ENCODE measurements around the gene GNA12.

GNA12 gene

DNA sequence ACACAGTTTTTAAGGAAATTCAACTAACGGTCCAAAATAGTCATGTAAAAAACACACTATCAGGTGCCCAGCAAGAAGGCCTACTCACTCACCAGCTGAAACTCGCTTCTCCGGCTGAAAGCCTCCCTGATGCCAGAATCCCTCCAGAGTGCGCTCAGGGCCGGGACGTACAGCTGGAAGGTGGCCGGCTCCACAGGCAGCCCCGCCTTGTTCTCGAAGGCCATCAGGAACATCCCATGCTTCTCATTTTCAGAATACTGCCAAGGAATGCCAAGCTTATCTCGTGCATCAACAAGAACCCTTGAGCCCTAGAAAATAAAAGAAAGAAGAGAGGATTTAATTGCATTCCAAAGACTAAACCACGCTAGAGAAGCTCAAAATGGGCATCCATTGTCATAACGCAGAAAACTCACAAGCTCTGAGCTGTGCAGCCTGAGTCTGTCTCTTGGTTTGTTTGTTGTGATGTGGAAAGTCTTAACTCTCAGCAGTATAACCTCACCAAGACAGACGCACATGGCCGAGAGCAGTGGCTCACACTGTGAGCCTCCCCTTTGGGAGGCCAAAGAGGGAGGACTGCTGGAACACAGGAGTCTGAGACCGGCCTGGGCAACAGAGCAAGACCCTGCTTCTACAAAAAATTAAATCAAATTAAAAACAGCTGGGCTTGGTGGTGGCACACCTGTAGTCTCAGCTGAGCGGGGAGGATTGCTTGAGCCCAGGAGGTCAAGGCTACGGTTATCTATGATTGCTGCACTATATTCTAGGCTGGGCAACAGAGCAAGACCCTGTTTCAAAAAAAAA is 49.1 kb downstream of the GNA12 start:
- Histone ChIP-seq H3K27me3 (no peaks in the 10 kb centered on the region), H3K4me3 (ENCODE audit: low read depth, low read length) (no peak overlapping the region), H3K4me1 (peaks cover 14% of the 10 kb centered on the region), H3K9me3 (no peaks in the 10 kb centered on the region), H3K36me3 (peaks cover 25% of the 10 kb centered on the region)
- TF ChIP-seq, protein P1, sequence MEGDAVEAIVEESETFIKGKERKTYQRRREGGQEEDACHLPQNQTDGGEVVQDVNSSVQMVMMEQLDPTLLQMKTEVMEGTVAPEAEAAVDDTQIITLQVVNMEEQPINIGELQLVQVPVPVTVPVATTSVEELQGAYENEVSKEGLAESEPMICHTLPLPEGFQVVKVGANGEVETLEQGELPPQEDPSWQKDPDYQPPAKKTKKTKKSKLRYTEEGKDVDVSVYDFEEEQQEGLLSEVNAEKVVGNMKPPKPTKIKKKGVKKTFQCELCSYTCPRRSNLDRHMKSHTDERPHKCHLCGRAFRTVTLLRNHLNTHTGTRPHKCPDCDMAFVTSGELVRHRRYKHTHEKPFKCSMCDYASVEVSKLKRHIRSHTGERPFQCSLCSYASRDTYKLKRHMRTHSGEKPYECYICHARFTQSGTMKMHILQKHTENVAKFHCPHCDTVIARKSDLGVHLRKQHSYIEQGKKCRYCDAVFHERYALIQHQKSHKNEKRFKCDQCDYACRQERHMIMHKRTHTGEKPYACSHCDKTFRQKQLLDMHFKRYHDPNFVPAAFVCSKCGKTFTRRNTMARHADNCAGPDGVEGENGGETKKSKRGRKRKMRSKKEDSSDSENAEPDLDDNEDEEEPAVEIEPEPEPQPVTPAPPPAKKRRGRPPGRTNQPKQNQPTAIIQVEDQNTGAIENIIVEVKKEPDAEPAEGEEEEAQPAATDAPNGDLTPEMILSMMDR (IDR thresholded peaks at IDR 0.05; ENCODE audit: low read depth, low read length): no peak
- DNase-seq: no peak

DNA sequence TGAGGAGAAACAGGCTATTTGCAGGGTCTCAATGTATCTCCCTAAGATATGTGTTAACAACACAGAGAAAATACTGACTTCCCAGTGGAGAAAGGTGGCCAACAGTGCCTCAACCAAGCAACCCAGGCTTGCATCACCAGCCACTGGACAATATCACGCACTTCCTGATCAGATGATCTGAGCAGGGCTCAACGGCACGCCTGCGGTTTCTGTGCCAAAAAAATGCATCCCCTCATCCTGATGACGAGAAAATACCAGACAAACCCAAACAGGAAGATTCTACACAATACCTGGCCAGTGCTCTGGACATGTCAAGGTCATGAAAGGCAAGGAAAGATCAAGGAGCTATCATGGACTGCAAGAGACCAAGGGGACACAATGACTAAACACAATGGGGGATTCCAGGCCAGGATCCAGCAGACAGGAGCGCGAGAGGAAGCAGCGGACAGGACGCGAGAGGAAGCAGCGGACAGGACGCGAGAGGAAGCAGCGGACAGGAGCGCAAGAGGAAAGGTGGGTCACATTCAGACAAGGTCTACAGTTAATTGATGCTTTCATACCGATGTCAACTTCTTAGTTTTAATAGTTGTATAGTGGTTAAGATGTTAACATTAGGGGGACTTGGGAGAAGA is 51.1 kb downstream of the GNA12 start:
- Histone ChIP-seq H3K36me3 (peaks cover 28% of the 10 kb centered on the region), H3K9me3 (no peaks in the 10 kb centered on the region), H3K4me1 (peaks cover 20% of the 10 kb centered on the region), H3K27me3 (no peaks in the 10 kb centered on the region), H3K4me3 (ENCODE audit: low read depth, low read length) (no peak overlapping the region)
- TF ChIP-seq, protein P1 (IDR thresholded peaks at IDR 0.05; ENCODE audit: low read depth, low read length): no peak
- DNase-seq: no peak

DNA sequence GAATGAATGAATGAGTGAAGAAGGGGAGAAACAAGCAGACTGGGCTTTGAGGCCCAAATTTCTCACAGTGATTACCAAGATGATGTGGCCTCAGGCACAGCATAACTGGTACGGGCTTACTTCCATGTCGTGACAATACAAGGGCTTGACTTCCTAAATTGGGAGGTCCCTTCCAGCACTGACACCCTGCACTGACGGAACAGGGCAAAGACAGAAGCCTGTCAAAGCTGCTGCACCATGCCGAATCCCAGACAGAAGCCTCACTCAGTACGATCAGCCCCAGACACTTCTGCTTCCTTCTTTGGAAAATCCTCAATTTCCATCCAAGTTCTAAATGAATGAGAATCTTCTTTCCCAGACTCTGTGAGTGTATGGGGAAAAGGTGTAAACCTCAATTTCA is 51.9 kb downstream of the GNA12 start:
- Histone ChIP-seq H3K4me3 (ENCODE audit: low read depth, low read length) (no peak overlapping the region), H3K36me3 (peaks cover 28% of the 10 kb centered on the region)
- TF ChIP-seq, protein P1 (IDR thresholded peaks at IDR 0.05; ENCODE audit: low read depth, low read length): no peak

DNA sequence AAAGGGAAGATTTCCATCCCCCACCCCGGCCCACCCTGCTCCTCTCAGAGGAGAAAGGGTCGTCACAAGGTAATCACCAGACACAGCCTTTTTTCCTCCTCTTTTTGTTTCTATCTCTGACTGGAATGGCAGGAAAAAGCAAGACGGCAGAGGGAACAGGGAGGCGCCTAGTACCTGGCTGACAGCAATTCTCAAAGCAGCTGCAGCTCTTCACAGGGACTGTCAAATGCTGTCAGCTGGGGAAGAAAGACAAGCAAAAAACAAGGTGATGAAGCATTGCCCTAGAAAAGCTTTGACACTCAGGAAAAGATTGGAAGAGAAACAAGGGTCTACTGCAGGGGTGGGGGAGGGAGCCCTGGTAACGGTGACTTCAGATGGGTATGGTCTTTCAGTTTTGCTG is 52.7 kb downstream of the GNA12 start:
- H3K36me3 ChIP-seq: peaks cover 28% of the 10 kb centered on the region
- H3K4me1 ChIP-seq: peaks cover 20% of the 10 kb centered on the region
- TF ChIP-seq, protein P1 (IDR thresholded peaks at IDR 0.05; ENCODE audit: low read depth, low read length): no peak
- no peaks in the 10 kb centered on the region for H3K27me3 ChIP-seq
- no peaks in the 10 kb centered on the region for H3K9me3 ChIP-seq
- DNase-seq: no peak
- no peak overlapping the region for H3K4me3 ChIP-seq (ENCODE audit: low read depth, low read length)

More for the DNA sequence above, 51.9 kb downstream of the GNA12 start:
- Histone ChIP-seq H3K4me1 (peaks cover 20% of the 10 kb centered on the region), H3K9me3 (no peaks in the 10 kb centered on the region), H3K27me3 (no peaks in the 10 kb centered on the region)
- no peak for DNase-seq

DNA sequence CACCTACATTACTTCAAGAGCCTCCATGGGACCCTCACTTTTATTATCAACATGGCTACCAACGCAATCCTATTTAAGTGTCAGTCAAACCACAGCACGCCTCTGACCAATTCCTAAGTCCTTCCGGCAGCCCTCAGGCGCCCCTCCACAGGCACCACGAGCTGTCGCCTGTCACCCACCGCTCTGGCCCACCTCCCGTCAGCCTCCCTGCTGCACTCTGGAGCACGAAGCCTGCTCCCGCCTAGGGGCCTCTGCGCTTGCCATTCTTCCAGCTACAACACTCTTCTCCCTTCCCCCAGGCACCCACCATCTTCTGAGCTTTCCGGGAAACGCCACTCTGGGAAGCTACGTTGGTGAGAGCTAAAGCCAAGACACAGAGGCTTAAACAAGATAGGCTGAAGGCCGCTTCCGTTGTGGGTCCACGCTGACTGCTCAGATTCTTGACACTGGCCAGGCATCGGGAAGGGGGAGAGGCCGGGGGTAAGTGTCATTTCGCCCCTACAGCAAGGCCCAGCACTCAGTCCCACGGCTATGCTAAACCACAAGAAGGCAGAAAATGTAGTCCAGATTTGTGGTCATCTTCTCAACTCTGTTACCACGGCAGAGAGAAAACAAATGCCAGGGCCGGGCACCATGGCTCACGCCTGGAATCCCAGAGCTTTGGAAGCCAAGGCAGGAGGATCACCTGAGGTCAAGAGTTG is 56.7 kb downstream of the GNA12 start:
- no peaks in the 10 kb centered on the region for H3K27me3 ChIP-seq
- H3K4me1 ChIP-seq: peaks cover 20% of the 10 kb centered on the region
- H3K4me3 ChIP-seq (ENCODE audit: low read depth, low read length): no peak overlapping the region
- H3K36me3 ChIP-seq: peaks cover 7% of the 10 kb centered on the region
- DNase-seq: no peak
- H3K9me3 ChIP-seq: no peaks in the 10 kb centered on the region
- TF ChIP-seq, protein P1 (IDR thresholded peaks at IDR 0.05; ENCODE audit: low read depth, low read length): no peak

All from BE2C (cell line).